Thyroid gland (tissue), 4 donors: Measurements from ENCODE around the gene VSTM4.

ENCODE experiments used
- POLR2A ChIP-seq, 2 donors: fragments of 450-650 bp; IDR thresholded peaks; one replicate each; pipeline ENCODE4 v1.6.1; 2017; ENCODE audit warnings: antibody characterized with exemption in 2 of 2, mild to moderate bottlenecking in 2 of 2, moderate library complexity in 1 of 2
- TF ChIP-seq, protein P1 (sequence below), 6 experiments: fragments of 200-600 bp in 3 of 6; fragments of 450-650 bp in 3 of 6; sonication (generic) in 3 of 6; IDR thresholded peaks; one replicate each; pipeline ENCODE4 v1.5.1; 2016 to 2019; ENCODE audit warnings: antibody characterized with exemption in 6 of 6, mild to moderate bottlenecking in 2 of 6, inconsistent platforms in 1 of 6, moderate library complexity in 1 of 6

DNA sequence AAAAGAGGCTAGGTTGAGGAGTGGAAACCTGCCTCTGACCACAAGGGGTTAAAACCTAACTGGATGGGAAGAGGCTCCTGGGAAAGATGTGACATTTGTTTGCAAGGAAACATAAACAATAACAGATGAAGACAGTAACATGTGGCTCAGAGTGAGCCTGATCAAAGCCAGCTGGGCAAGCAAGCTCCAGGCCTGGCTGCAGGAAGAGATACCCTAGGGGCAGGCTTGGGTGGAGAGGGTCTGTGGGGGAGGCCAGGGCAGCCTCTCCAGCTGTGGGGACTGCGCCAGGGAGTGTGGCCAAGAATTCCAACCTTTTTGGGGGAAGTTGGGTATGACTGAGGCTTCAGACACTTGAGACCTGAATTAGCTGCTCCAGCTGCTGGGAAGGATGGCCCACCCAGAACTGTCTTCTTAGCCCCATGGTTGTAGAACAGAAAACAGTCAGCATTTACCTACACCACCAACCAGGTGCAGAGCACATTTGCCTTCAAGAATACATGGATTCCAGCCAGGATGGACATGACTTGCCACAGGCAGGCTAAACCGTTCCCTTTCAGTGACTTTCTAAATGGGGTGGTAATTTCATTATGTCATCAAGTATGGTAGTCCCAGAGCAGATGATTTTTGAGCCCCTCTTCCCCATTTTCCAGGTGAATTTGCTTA, 28.9 kb upstream of the VSTM4 start:
- no peak for TF ChIP-seq POLR2A (IDR thresholded peaks at IDR 0.05)
- TF ChIP-seq, protein P1, sequence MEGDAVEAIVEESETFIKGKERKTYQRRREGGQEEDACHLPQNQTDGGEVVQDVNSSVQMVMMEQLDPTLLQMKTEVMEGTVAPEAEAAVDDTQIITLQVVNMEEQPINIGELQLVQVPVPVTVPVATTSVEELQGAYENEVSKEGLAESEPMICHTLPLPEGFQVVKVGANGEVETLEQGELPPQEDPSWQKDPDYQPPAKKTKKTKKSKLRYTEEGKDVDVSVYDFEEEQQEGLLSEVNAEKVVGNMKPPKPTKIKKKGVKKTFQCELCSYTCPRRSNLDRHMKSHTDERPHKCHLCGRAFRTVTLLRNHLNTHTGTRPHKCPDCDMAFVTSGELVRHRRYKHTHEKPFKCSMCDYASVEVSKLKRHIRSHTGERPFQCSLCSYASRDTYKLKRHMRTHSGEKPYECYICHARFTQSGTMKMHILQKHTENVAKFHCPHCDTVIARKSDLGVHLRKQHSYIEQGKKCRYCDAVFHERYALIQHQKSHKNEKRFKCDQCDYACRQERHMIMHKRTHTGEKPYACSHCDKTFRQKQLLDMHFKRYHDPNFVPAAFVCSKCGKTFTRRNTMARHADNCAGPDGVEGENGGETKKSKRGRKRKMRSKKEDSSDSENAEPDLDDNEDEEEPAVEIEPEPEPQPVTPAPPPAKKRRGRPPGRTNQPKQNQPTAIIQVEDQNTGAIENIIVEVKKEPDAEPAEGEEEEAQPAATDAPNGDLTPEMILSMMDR (IDR thresholded peaks at IDR 0.05), result no peak
